Lung (tissue), 12 donors: Measurements from ENCODE around the gene KLHL25. TPM values are rescaled to one million over a fixed set of nuclear protein-coding genes. Genes with fewer than 3 reads are reported as not detected.
A peak's percentile ranks its signal among the peaks of the same experiment; 100 is the strongest.

Source experiments
- ATAC-seq: fragments of 200-7000 bp; cut with Tn5 transposase; one replicate; pipeline ENCODE4 v1.9.1; 2020; ENCODE audit warnings: moderate number of reproducible peaks; ENCODE audit not compliant: insufficient read depth, low FRiP score
- DNase-seq, 3 donors: peaks; one replicate each; pipeline ENCODE4 v3.0.0-alpha.2; 2013 to 2017
- H3K27ac ChIP-seq, 2 donors: one replicate each; pipeline ENCODE4 v1.5.1; 2013; ENCODE audit warnings: mild to moderate bottlenecking in 2 of 2, moderate library complexity in 2 of 2, control low read depth in 1 of 2, inconsistent platforms in 1 of 2, low read depth in 1 of 2, low read length in 1 of 2
- H3K27me3 ChIP-seq, 3 donors: one replicate each; pipeline ENCODE4 v1.5.1; 2013; ENCODE audit warnings: low read length in 2 of 3; ENCODE audit not compliant: control insufficient read depth in 3 of 3, insufficient read depth in 3 of 3
- H3K36me3 ChIP-seq, 4 donors: one replicate each; pipeline ENCODE4 v1.5.1; 2013; ENCODE audit warnings: low read length in 4 of 4, mild to moderate bottlenecking in 1 of 4, moderate library complexity in 1 of 4; ENCODE audit not compliant: control insufficient read depth in 4 of 4, insufficient read depth in 4 of 4
- H3K4me1 ChIP-seq, 5 donors: one replicate each; pipeline ENCODE4 v1.5.1; 2013; ENCODE audit warnings: low read length in 5 of 5, mild to moderate bottlenecking in 2 of 5, moderate library complexity in 1 of 5; ENCODE audit not compliant: control insufficient read depth in 5 of 5, insufficient read depth in 5 of 5
- H3K4me3 ChIP-seq: one replicate; pipeline ENCODE4 v1.5.1; 2013; ENCODE audit warnings: mild to moderate bottlenecking, control low read depth, moderate library complexity
- H3K9ac ChIP-seq, 2 donors: one replicate each; pipeline ENCODE4 v1.5.1; 2013; ENCODE audit warnings: low read length in 2 of 2, control low read depth in 1 of 2; ENCODE audit not compliant: insufficient read depth in 1 of 2
- H3K9me3 ChIP-seq, 4 donors: one replicate each; pipeline ENCODE4 v1.5.1; 2013; ENCODE audit warnings: low read length in 3 of 4, mild to moderate bottlenecking in 1 of 4, moderate library complexity in 1 of 4; ENCODE audit not compliant: control insufficient read depth in 4 of 4, insufficient read depth in 3 of 4
- WGBS, 2 donors: extraction: QIAGEN DNeasy Blood & Tissue Kit; methylation state at CpG; one replicate each; pipeline ENCODE4 v1.1.7; 2013; 5-methylcytosine and 5-hydroxymethylcytosine counted together
- polyA plus RNA-seq, 2 donors: library from polyadenylated mRNA; stranded (reverse); fragments of 200-250 nt; gene quantifications; one replicate each; pipeline ENCODE4 v1.2.1, GENCODE V29; 2013
- total RNA-seq, 2 donors: library from RNA; depleted of rRNA in 1 of 2; stranded (reverse); fragments of >200 nt in 1 of 2; gene quantifications; one replicate each; pipeline ENCODE4 v1.2.1, GENCODE V29; 2014 to 2021
- TF ChIP-seq, protein P1 (sequence below): IDR thresholded peaks from 2 replicates; pipeline ENCODE4 v1.5.1; 2012; ENCODE audit warnings: mild to moderate bottlenecking; ENCODE audit errors: control extremely low read depth, extremely low read depth
- donor health status: control.
- donor health status: control.
- donor health status: Bipolar disorder and iron deficiency.
- donor health status: healthy.
- donor health status: DM: yes; HTN: yes; CAD: no.

The KLHL25 gene
- total and polyA plus RNA-seq, 4 donors = 3.0 to 9.2 (median 7.1) TPM

DNA sequence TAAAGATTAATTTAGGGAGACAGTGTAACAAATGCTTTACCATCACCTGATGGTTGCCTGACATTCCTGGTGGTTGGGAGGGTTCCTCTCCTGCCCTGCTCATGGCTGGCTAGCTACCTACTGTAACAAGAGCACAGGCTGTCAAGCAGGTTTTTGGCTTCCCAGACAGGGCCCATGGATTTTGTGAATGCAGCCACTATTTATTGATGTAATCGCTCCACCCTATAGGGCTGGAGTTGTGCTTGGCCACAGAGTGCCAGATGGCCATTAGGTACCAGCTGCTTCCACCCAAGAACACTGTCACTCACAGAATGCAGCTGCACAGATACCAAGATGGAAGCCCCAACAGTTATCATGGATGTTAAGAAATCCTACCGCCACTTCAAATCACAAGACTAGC, 31.0 kb upstream of the KLHL25 start:
- no peak overlapping the region for H3K9ac ChIP-seq
- WGBS, 2 donors = 43 to 83% methylated on average over 2 of the region's 2 CpGs
- H3K4me1 ChIP-seq = peaks cover 0 to 2% (median 0%) of the 10 kb centered on the region in 5 donors
- TF ChIP-seq, protein P1, sequence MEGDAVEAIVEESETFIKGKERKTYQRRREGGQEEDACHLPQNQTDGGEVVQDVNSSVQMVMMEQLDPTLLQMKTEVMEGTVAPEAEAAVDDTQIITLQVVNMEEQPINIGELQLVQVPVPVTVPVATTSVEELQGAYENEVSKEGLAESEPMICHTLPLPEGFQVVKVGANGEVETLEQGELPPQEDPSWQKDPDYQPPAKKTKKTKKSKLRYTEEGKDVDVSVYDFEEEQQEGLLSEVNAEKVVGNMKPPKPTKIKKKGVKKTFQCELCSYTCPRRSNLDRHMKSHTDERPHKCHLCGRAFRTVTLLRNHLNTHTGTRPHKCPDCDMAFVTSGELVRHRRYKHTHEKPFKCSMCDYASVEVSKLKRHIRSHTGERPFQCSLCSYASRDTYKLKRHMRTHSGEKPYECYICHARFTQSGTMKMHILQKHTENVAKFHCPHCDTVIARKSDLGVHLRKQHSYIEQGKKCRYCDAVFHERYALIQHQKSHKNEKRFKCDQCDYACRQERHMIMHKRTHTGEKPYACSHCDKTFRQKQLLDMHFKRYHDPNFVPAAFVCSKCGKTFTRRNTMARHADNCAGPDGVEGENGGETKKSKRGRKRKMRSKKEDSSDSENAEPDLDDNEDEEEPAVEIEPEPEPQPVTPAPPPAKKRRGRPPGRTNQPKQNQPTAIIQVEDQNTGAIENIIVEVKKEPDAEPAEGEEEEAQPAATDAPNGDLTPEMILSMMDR = no peak
- DNase-seq = peak; percentile 28 to 48 (median 46)
- no peak overlapping the region for H3K4me3 ChIP-seq
- no peak for ATAC-seq
- no peaks in the 10 kb centered on the region for H3K9me3 ChIP-seq
- H3K36me3 ChIP-seq = no peaks in the 10 kb centered on the region
- no peaks in the 10 kb centered on the region for H3K27me3 ChIP-seq
- H3K27ac ChIP-seq = no peak overlapping the region

DNA sequence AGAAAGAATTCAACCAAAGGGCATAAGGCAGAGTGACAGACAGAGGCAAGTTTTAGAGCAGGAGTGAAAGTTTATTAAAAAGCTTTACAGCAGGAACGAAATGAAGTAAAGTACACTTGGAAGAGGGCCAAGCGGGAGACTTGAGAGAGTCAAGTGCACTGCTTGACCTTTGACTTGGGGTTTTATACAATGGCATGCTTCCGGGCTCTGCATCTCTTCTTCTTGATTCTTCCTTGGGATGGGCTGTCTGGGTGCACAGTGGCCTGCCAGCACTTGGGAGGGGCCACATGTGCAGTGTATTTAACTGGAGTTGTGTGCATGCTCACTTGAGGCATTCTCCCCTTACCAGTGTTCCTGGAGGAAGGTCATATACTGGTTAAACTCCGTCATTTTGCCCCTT, 30.4 kb upstream of the KLHL25 start:
- Histone ChIP-seq H3K27me3 (no peaks in the 10 kb centered on the region), H3K36me3 (no peaks in the 10 kb centered on the region), H3K4me1 (peaks cover 0 to 2% (median 0%) of the 10 kb centered on the region in 5 donors), H3K9me3 (no peaks in the 10 kb centered on the region), H3K27ac (no peak overlapping the region), H3K9ac (no peak overlapping the region), H3K4me3 (no peak overlapping the region)
- no peak for ATAC-seq
- WGBS, 2 donors = 60 to 81% methylated on average over 4 of the region's 4 CpGs
- TF ChIP-seq, protein P1 = no peak
- DNase-seq = peak; percentile 16 to 59 (median 26)

DNA sequence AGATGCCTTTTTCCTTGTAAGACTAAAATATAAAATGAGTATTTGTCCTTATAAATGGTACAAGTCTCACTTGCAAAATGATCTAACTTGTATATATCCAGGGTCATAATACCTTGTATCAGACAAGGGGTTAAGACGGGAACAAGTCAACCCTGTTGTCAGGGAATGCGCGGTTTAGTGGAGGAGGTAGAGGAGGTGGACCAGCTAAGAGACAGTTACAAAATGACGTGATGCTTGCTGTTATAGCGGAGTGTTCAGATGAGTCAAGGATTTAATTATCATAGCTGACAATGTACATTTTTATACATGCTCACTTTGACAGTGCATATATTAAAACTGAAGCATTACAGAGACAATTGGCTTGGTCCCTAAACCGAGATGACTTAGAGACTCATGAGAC, 26.8 kb upstream of the KLHL25 start:
- WGBS, 2 donors = 87 to 95% methylated on average over 6 of the region's 6 CpGs
- ATAC-seq (no peak), DNase-seq (no peak)
- H3K27me3 ChIP-seq = no peaks in the 10 kb centered on the region
- H3K4me1 ChIP-seq = peaks cover 0 to 2% (median 0%) of the 10 kb centered on the region in 5 donors
- TF ChIP-seq, protein P1 = no peak
- H3K36me3 ChIP-seq = no peaks in the 10 kb centered on the region
- H3K4me3 ChIP-seq = no peak overlapping the region
- no peak overlapping the region for H3K27ac ChIP-seq
- H3K9me3 ChIP-seq = no peaks in the 10 kb centered on the region
- no peak overlapping the region for H3K9ac ChIP-seq

DNA sequence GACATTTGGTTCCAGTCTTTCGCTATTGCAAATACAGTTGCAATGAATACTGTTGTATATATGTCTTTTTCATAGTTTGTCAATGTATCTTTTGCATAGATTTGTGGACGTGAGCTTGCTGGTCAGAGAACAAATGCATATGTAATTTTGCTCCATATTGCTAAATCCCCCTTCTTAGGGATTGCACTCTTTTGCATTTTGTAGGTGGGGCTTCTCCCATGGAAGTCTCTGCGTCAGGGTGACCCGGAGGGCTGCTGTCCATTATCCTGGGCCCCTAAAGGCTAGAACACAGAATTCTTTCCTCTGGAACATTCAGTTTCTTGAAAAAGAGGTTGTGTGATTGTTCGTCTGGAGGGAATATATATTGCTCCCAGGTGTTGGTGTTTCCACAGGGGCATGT, 25.2 kb upstream of the KLHL25 start:
- H3K4me3 ChIP-seq = no peak overlapping the region
- H3K27me3 ChIP-seq = no peaks in the 10 kb centered on the region
- TF ChIP-seq, protein P1 = no peak
- no peak for ATAC-seq
- H3K9me3 ChIP-seq = no peaks in the 10 kb centered on the region
- no peak overlapping the region for H3K27ac ChIP-seq
- 74 to 88% methylated on average over 5 of the region's 5 CpGs for WGBS, 2 donors
- H3K4me1 ChIP-seq = no peaks in the 10 kb centered on the region
- no peaks in the 10 kb centered on the region for H3K36me3 ChIP-seq
- no peak for DNase-seq
- no peak overlapping the region for H3K9ac ChIP-seq
